ENCODE measurements around the gene ABHD11.
"Not testable (repeated sequence)": the region's sequence is repeated elsewhere in the genome, so short reads cannot be mapped to it uniquely, and the experiment has no call there.

ABHD11 gene

DNA sequence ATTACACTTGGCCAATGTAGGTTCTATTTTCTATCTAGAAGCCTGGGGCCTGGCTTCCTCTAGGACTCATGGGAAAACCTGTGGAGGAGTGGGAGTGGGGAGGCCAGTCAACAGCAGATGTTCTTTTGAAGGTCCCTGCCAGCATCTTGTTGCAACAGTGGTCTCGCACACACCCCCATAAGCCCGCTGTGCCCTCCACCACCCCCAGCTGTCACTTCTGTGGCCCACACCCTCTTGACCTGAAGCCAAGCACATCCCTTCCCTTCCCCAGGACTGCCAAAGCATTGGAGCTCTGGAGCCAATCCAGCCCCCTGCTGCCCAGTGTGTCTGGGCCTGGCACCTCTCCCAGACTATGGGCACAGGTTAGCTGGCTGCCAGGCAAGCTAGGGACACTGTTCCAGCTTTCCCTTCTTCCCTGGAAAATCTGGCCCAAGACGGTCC, 17.2 kb downstream of the ABHD11 start:
- Histone ChIP-seq H3K27me3 (peaks cover 97% of the 10 kb centered on the region), H3K27ac (no peak overlapping the region), H3K4me3 (ENCODE audit: low read depth in 1 of 2, low read length in 1 of 2) (no peak overlapping the region), H3K9me3 (no peaks in the 10 kb centered on the region), H3K4me1 (ENCODE audit: control insufficient read depth in 1 of 2, insufficient read depth in 1 of 2, low read depth in 1 of 2, low read length in 1 of 2) (peaks cover 25 to 31% of the 10 kb centered on the region in 2 experiments), H3K36me3 (no peaks in the 10 kb centered on the region)
- TF ChIP-seq, protein P1, sequence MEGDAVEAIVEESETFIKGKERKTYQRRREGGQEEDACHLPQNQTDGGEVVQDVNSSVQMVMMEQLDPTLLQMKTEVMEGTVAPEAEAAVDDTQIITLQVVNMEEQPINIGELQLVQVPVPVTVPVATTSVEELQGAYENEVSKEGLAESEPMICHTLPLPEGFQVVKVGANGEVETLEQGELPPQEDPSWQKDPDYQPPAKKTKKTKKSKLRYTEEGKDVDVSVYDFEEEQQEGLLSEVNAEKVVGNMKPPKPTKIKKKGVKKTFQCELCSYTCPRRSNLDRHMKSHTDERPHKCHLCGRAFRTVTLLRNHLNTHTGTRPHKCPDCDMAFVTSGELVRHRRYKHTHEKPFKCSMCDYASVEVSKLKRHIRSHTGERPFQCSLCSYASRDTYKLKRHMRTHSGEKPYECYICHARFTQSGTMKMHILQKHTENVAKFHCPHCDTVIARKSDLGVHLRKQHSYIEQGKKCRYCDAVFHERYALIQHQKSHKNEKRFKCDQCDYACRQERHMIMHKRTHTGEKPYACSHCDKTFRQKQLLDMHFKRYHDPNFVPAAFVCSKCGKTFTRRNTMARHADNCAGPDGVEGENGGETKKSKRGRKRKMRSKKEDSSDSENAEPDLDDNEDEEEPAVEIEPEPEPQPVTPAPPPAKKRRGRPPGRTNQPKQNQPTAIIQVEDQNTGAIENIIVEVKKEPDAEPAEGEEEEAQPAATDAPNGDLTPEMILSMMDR (IDR thresholded peaks at IDR 0.05), result no peak

DNA sequence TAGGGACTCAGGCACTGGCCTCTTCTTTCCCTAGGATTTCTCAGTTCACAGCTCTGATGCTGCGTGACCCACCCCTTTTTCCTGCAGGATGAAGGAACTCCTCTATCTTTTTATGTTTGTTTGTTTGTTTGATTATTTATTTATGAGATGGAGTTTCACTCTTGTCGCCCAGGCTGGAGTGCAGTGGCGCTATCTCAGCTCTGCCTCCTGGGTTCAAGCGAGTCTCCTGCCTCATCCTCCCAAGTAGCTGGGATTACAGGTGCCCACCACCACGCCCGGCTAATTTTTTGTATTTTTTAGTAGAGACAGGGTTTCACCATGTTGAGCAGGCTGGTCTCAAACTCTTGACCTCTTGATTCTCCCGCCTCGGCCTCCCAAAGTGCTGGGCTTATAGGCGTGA, 18.2 kb downstream of the ABHD11 start:
- H3K36me3 ChIP-seq; H3K27ac ChIP-seq; H3K4me3 ChIP-seq (ENCODE audit: low read depth in 1 of 2, low read length in 1 of 2); H3K9me3 ChIP-seq: not testable (repeated sequence)
- peaks cover 25 to 27% of the 10 kb centered on the region in 2 experiments for H3K4me1 ChIP-seq (ENCODE audit: control insufficient read depth in 1 of 2, insufficient read depth in 1 of 2, low read depth in 1 of 2, low read length in 1 of 2)
- H3K27me3 ChIP-seq, result peaks cover 97% of the 10 kb centered on the region

- Histone ChIP-seq H3K4me3 (ENCODE audit: low read depth in 1 of 2, low read length in 1 of 2) (peak overlapping the region in 1 of 2 experiments; percentile 37), H3K27ac (no peak overlapping the region), H3K36me3 (no peaks in the 10 kb centered on the region), H3K9me3 (no peaks in the 10 kb centered on the region), H3K27me3 (peaks cover 97% of the 10 kb centered on the region), H3K4me1 (ENCODE audit: control insufficient read depth in 1 of 2, insufficient read depth in 1 of 2, low read depth in 1 of 2, low read length in 1 of 2) (peaks cover 25 to 27% of the 10 kb centered on the region in 2 experiments)
- TF ChIP-seq, protein P1 (IDR thresholded peaks at IDR 0.05), result no peak
These were observed 18.8 kb downstream of the ABHD11 start for GRCh38 chr7:73719806-73720169.

DNA sequence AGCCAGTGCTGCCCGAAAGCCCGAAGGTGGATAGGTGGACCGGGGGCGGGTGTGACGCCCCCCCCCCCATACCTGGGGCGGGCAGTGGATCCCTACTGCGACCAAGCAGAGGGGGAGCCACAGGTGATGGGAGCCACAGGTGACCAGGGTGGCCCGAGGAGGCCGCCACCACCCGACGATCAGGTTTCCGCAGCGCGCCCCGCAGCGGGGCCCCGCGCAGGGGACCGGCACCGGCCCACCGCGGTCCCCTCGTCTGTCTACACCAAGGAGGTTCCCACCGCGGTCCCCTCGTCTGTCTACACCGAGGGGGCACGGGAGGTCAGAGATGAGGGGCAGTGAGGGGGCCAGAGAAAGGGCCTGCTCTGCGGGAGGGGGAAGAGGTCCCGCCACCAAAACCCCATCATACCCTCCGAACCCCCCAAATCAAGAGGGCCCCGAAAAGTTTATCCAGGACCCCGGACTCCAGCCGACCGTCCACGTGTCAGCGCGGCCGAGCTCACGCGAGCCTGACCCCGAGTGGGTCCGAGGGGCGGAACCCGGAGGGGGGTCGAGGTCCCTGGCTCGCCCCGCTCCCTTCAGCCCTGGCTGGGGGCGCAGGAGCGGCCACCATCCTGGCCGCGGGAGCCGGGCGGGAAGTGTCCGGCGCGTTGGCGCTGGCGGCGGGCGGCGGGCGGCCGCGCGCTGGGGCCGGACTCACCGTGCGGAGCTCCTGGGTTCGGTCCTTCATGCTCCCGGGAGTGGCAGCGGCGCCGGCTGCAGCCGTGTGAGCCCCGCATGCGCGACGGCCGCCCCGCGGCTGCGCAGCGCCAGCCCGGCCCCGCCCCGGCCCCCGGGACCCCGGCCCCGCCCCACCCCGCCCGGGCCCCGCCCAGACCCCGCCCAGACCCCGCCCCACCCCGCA, 19.4 kb downstream of the ABHD11 start, which contains the start of gene STX1A:
TSS of gene STX1A (minus strand) at position 765 of the 901 bp plus-strand sequence. CDS start at position 727, 38 bp downstream.
- Histone ChIP-seq H3K27ac (no peak within 1 kb of the TSS), H3K4me1 (ENCODE audit: control insufficient read depth in 1 of 2, insufficient read depth in 1 of 2, low read depth in 1 of 2, low read length in 1 of 2) (peaks cover 25 to 27% of the 10 kb centered on the region in 2 experiments), H3K36me3 (no peaks in the 10 kb centered on the region), H3K27me3 (peaks cover 97% of the 10 kb centered on the region), H3K4me3 (ENCODE audit: low read depth in 1 of 2, low read length in 1 of 2) (peak within 1 kb of the TSS; percentile 54 to 61), H3K9me3 (no peaks in the 10 kb centered on the region)
- TF ChIP-seq, protein P1 (IDR thresholded peaks at IDR 0.05), result no peak

- TF ChIP-seq, protein P1 (IDR thresholded peaks at IDR 0.05), result no peak
- peak overlapping the region; percentile 54 to 61 for H3K4me3 ChIP-seq (ENCODE audit: low read depth in 1 of 2, low read length in 1 of 2)
- H3K36me3 ChIP-seq, result no peaks in the 10 kb centered on the region
- peaks cover 98% of the 10 kb centered on the region for H3K27me3 ChIP-seq
- H3K27ac ChIP-seq, result no peak overlapping the region
- H3K9me3 ChIP-seq, result no peaks in the 10 kb centered on the region
- H3K4me1 ChIP-seq (ENCODE audit: control insufficient read depth in 1 of 2, insufficient read depth in 1 of 2, low read depth in 1 of 2, low read length in 1 of 2), result peaks cover 25 to 27% of the 10 kb centered on the region in 2 experiments
These were observed 20.1 kb downstream of the ABHD11 start for GRCh38 chr7:73718438-73718881.

- Histone ChIP-seq H3K27ac (no peak overlapping the region), H3K9me3 (no peaks in the 10 kb centered on the region), H3K27me3 (peaks cover 100% of the 10 kb centered on the region), H3K4me3 (ENCODE audit: low read depth in 1 of 2, low read length in 1 of 2) (peak overlapping the region; percentile 54 to 61), H3K4me1 (ENCODE audit: control insufficient read depth in 1 of 2, insufficient read depth in 1 of 2, low read depth in 1 of 2, low read length in 1 of 2) (peaks cover 25 to 27% of the 10 kb centered on the region in 2 experiments), H3K36me3 (no peaks in the 10 kb centered on the region)
- TF ChIP-seq, protein P1 (IDR thresholded peaks at IDR 0.05), result no peak
These were observed 20.6 kb downstream of the ABHD11 start for GRCh38 chr7:73717991-73718405.

Data from neutrophil (primary cell).